Fibroblast of gingiva (primary cell): Measurements from ENCODE around the gene ALDH3B2.
"Not testable (repeated sequence)": the region's sequence is repeated elsewhere in the genome, so short reads cannot be mapped to it uniquely, and the experiment has no call there.

Experiments
- DNase-seq: peaks from one replicate; pipeline ENCODE4 v3.0.0-alpha.2; 2011; ENCODE audit warnings: low read depth

ALDH3B2 gene

GRCh38 chr11:67629386-67630227, 44.8 kb downstream of the ALDH3B2 start, which contains the start of gene NUDT8:
TSS of gene NUDT8 (minus strand) at chr11:67629937. CDS start at chr11:67629911, 26 bp downstream.
- DNase-seq, result peak; percentile 67

DNA sequence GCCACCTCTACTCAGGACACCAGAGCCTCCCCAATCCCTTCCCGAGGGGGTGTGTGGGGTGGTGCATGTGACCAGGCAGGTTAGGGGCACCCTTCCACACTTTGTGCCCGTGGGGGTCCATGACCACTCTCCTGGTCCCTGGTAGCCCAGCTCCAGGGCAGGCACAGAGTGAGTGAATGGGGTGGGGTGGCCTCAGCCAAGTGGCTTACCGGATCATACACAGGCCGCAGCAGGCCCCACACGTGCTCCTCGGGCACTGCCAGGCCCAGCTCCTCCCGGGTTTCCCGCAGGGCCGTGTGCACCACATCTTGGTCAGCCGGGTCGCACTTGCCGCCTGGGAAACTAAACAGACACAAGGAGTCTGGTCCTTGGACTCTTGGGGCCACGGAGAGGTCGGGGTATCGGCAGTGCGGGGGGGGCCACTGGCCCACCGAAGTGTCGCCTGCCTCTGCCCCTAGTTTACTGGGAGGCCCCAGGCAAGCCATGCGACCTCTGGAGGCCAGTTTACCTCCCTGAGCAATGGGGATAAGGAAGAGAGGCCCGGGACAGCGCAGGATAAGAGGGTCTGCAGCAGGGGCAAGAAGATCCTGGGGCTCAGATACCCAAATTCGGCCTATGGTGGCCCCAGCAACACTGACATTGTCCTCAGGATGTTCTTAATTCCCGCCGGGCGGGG, 45.6 kb downstream of the ALDH3B2 start:
- no peak for DNase-seq

DNA sequence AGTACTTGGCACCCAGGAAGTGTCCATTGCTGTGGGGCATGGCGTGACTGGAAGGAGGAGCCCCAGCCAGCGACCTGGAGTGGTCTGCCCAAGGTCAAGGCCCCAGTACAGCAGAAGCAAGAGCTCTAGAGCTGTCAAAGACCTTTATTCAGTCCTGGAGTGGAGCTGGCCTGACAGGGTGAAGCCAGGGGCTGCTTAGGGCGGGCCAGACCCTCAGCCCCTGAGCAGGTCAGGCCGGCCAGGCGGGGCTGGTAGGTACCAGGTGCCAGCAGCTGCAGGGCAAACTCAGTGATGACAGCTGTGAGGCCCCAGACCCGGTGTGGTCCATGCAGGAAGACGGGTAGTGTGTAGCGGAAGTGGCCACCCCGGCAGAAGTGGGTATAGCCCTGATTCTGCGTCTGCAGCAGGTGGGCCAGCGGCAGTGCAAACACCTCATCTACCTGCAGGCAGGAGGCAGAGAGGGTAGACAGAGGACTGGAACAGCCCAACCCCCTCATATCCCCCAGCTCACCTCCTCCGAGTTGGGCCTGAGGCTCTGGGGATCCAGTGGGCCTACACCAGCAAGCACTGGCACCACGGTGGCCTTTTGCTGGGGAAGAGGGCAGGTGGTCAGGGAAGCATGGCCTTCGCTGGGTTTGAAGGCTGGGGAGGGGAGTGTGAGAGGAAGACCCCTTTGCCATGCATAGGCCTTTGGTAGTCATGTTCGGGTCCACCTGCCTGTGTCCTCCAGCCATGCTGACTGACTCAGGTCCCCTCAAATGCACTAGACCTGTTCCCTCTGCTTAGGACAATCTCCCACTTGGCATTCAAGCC, 46.4 kb downstream of the ALDH3B2 start:
- DNase-seq, result no peak

DNA sequence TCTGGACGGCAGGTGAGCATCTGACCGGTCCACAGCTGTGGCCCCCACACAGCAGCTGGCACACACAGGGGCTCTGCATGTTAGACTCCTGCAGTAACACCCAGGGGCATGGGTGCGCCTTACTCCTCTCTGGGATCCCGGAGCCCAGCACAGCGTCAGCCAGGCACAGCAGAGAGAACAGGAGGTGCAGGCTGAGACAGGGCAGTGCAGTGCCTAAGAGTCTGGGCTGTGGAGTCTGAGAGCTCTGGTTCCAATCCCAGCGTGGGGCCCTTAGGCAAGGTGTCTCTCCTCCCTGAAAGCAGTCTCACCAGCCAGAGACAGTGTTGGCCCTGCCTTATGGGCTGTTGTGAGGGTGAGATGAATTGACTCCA, 47.0 kb downstream of the ALDH3B2 start:
- DNase-seq, result no peak

DNA sequence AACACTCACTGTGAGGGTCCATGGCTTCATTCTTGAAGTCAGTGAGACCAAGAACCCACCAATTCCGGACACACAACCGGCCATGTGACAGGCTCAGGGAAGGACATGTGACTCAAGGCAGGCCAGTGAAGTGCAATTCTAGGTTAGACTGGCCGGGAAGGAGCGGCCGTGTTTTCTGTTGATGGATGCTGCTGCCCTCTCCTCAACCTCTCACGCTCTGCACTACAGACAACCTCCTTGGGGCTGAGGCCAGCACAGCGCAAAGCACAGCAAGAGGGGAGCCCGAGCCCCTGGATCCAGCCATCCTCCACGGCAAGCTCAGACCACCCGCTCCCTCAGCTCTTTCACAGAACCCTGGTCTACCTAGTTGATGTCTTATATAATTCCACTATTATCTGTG, 47.5 kb downstream of the ALDH3B2 start:
- no peak for DNase-seq

DNA sequence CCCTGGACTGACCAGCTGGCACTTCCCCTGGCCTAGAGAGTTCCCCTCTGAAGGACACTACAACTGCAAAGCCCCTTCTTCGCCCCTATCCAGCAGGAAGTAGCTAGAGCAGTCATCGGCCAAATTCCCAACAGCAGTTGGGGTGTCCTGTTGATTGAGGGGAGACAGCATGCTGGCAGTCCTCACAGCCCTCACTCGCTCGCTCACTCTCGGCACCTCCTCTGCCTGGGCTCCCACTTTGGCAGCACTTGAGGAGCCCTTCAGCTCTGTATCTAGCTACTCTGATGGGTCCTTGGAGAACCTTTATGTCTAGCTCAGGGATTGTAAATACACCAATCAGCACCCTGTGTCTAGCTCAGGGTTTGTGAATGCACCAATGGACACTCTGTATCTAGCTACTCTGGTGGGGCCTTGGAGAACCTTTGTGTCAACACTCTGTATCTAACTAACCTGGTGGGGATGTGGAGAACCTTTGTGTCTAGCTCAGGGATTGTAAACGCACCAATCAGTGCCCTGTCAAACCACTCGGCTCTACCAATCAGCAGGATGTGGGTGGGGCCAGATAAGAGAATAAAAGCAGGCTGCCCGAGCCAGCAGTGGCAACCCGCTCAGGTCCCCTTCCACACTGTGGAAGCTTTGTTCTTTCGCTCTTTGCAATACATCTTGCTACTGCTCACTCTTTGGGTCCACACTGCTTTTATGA, 48.1 kb downstream of the ALDH3B2 start:
- not testable (repeated sequence) for DNase-seq

DNA sequence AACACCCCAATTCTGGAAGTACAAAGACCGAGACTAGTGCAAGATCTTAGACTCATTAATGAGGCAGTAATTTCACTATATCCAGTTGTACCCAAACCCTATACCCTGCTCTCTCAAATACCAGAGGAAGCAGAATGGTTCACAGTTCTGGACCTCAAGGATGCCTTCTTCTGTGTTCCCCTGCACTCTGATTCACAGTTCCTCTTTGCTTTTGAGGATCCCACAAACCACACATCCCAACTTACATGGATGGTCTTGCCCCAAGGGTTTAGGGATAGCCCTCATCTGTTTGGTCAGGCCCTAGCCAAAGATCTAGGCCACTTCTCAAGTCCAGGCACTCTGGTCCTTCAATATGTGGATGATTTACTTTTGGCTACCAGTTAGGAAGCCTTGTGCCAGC, 50.6 kb downstream of the ALDH3B2 start:
- not testable (repeated sequence) for DNase-seq

DNA sequence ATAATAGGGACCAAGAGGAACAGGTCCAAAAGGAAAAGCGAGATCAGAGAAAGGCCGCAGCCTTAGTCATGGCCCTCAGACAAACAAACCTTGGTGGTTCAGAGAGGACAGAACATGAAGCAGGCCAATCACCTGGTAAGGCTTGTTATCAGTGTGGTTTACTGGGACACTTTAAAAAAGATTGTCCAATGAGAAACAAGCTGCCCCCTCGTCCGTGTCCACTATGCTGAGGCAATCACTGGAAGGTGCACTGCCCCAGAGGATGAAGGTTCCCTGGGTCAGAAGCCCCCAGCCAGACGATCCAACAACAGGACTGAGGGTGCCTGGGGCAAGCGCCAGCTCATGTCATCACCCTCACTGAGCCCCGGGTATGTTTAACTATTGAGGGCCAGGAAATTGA, 51.5 kb downstream of the ALDH3B2 start:
- not testable (repeated sequence) for DNase-seq

DNA sequence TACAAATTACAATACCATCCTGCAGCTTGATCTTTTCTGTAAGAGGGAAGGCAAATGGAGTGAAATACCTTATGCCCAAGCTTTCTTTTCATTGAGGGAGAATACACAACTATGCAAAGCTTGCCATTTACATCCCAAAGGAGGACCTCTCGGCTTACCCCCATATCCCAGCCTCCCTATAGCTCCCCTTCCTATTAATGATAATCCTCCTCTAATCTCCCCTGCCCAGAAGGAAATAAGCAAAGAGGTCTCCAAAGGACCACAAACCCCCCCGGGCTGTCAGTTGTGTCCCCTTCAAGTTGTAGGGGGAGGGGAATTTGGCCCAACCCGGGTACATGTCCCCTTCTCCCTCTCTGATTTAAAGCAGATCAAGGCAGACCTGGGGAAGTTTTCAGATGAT, 52.5 kb downstream of the ALDH3B2 start:
- DNase-seq, result not testable (repeated sequence)

- DNase-seq, result not testable (repeated sequence)
Observed at GRCh38 chr11:67620621-67621020, 53.8 kb downstream of the ALDH3B2 start.

DNA sequence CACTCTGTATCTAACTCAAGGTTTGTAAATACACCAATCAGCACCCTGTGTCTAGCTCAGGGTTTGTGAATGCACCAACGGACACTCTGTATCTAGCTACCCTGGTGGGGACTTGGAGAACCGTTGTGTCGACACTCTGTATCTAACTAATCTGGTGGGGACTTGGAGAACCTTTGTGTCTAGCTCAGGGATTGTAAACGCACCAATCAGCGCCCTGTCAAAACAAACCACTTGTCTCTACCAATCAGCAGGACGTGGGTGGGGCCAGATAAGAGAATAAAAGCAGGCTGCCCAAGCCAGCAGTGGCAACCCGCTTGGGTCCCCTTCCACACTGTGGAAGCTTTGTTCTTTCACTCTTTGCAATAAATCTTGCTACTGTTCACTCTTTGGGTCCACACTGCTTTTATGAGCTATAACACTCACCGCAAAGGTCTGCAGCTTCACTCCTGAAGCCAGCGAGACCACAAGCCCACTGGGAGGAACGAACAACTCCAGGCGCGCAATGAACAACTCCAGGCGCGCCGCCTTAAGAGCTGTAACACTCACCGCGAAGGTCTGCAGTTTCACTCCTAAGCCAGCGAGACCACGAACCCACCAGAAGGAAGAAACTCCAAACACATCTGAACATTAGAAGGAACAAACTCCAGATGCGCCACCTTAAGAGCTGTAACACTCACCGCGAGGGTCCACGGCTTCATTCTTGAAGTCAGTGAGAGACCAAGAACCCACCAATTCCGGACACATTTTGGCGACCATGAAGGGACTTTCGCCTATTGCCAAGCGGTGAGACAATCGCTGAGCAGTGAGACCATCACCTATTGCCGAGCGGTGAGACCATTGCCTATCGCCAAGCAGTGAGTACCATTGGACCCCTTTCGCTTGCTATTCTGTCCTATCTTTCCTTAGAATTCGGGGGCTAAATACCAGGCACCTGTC, 54.5 kb downstream of the ALDH3B2 start:
- DNase-seq, result not testable (repeated sequence)

DNA sequence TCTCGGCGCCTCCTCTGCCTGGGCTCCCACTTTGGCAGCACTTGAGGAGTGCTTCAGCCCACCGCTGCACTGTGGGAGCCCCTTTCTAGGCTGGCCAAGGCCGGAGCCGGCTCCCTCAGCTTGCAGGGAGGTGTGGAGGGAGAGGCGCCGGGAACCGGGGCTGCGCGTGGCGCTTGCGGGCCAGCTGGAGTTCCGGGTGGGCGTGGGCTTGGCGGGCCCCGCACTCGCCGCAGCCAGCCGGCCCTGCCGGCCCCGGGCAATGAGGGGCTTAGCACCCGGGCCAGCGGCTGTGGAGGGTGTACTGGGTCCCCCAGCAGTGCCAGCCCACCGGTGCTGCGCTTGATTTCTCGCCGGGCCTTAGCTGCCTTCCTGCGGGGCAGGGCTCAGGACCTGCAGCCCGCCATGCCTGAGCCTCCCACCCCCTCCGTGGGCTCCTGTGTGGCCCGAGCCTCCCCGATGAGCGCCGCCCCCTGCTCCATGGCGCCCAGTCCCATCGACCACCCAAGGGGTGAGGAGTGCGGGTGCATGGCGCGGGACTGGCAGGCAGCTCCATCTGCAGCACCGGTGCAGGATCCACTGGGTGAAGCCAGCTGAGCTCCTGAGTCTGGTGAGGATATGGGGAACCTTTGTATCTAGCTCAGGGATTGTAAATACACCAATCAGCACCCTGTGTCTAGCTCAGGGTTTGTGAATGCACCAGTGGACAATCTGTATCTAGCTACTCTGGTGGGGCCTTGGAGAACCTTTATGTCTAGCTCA, 55.3 kb downstream of the ALDH3B2 start:
- DNase-seq, result not testable (repeated sequence)

GRCh38 chr11:67617243-67617953, 57.0 kb downstream of the ALDH3B2 start:
- no peak for DNase-seq

- DNase-seq, result no peak
Observed at GRCh38 chr11:67616431-67617242, 57.8 kb downstream of the ALDH3B2 start.

DNA sequence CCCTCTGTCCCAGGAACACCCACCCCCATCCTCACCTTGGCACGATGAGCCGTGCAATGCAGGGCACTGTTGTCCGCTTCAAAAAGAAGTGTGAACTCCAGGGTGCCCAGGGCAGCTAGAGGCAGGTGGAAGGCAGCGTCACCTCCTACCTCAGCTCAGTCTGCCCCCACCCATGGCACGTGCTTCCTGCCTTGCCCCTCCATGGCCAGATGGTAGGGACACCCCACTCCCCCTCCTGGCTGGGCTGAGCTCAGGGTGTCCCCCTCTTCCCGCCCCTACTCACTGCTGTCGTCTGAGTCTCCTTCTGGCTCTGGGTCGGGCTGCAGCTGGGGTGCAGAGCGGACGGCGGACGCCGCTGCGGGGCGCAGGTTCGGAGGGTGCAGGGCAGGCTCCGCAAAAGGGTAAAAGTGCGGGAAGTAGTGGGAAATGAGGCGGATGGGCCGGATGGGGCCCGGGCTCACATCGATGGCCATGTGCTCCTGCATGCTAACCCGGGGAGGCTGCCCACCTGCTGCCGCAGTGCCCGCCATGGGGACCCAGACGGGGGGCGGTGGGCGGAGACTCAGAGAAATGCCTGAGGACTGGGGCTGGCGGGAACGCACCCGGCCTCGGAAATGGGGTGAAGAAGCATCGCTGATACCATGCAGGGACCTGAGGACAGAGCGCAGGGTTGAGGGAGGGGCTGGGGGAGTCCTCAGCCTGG, 58.5 kb downstream of the ALDH3B2 start:
- no peak for DNase-seq

GRCh38 chr11:67614730-67615714, 59.4 kb downstream of the ALDH3B2 start:
- no peak for DNase-seq
